CD14-positive monocyte (primary cell): ENCODE measurements around the gene MCF2L. TPM values are rescaled to one million over a fixed set of nuclear protein-coding genes. Genes with fewer than 3 reads are reported as not detected.

ENCODE experiments used
- DNase-seq, 3 donors: peaks; one replicate each; pipeline ENCODE4 v3.0.0-alpha.2; 2011 to 2022
- H2AFZ ChIP-seq: 2 replicates; pipeline ENCODE4 v1.6.0; 2012; ENCODE audit warnings: mild to moderate bottlenecking, low read depth, low read length, inconsistent platforms; ENCODE audit not compliant: insufficient read depth, poor library complexity, severe bottlenecking
- H3K27ac ChIP-seq, 2 donors: 1 replicate in 1 of 2; 2 replicates in 1 of 2; pipeline ENCODE4 v1.5.1; 2012 to 2013; ENCODE audit warnings: low read length in 2 of 2, control low read depth in 1 of 2, inconsistent platforms in 1 of 2, low read depth in 1 of 2, mild to moderate bottlenecking in 1 of 2
- H3K27me3 ChIP-seq, 2 donors: one replicate each; pipeline versions ENCODE4 v1.6.0 to v1.6.1; 2011 to 2013; ENCODE audit warnings: low read length in 2 of 2; ENCODE audit not compliant: control insufficient read depth in 2 of 2, insufficient read depth in 2 of 2
- H3K36me3 ChIP-seq, 2 donors: replicated peaks in 1 of 2; 1 replicate in 1 of 2; 2 replicates in 1 of 2; pipeline versions ENCODE4 v1.5.1 to v1.6.1; 2012 to 2013; ENCODE audit warnings: low read length in 2 of 2, control low read depth in 1 of 2, inconsistent platforms in 1 of 2, mild to moderate bottlenecking in 1 of 2; ENCODE audit not compliant: insufficient read depth in 2 of 2, control insufficient read depth in 1 of 2
- H3K4me1 ChIP-seq, 2 donors: 1 replicate in 1 of 2; 2 replicates in 1 of 2; pipeline versions ENCODE4 v1.5.1 to v1.6.1; 2012 to 2013; ENCODE audit warnings: low read length in 2 of 2, control low read depth in 1 of 2, inconsistent platforms in 1 of 2, mild to moderate bottlenecking in 1 of 2, moderate library complexity in 1 of 2; ENCODE audit not compliant: insufficient read depth in 2 of 2, control insufficient read depth in 1 of 2
- H3K4me2 ChIP-seq: replicated peaks from 2 replicates; pipeline ENCODE3; 2012; ENCODE audit warnings: low read length, moderate library complexity, mild to moderate bottlenecking; ENCODE audit not compliant: poor library complexity, severe bottlenecking; ENCODE audit errors: extremely low read depth
- H3K4me3 ChIP-seq, 3 experiments: fragments of 200-600 bp in 1 of 3; sonication (generic) in 1 of 3; replicated peaks in 1 of 3; 1 replicate in 2 of 3; 2 replicates in 1 of 3; pipeline ENCODE4 v1.5.1; 2011 to 2013; ENCODE audit warnings: low read length in 3 of 3, mild to moderate bottlenecking in 3 of 3, control low read depth in 2 of 3, low read depth in 2 of 3, inconsistent platforms in 1 of 3, moderate library complexity in 1 of 3
- H3K79me2 ChIP-seq: 2 replicates; pipeline ENCODE4 v1.6.0; 2012; ENCODE audit warnings: mild to moderate bottlenecking, control low read depth, inconsistent platforms, low read length, moderate library complexity; ENCODE audit not compliant: insufficient read depth
- H3K9ac ChIP-seq: 2 replicates; pipeline ENCODE4 v1.6.0; 2017; ENCODE audit warnings: low read length, mild to moderate bottlenecking; ENCODE audit not compliant: insufficient read depth, poor library complexity, severe bottlenecking
- H3K9me3 ChIP-seq, 2 donors: replicated peaks in 1 of 2; 1 replicate in 1 of 2; 2 replicates in 1 of 2; pipeline versions ENCODE4 v1.5.1 to v1.6.1; 2012 to 2013; ENCODE audit warnings: low read length in 2 of 2, control low read depth in 1 of 2; ENCODE audit not compliant: control insufficient read depth in 1 of 2, insufficient read depth in 1 of 2
- H4K20me1 ChIP-seq: 2 replicates; pipeline ENCODE4 v1.6.0; 2012; ENCODE audit warnings: mild to moderate bottlenecking, low read length, control low read depth, moderate library complexity; ENCODE audit not compliant: insufficient read depth
- H3K27ac Mint-ChIP-seq, 7 donors: one replicate each; pipeline ENCODE4 v1.8.0; 2020; ENCODE audit warnings: mild to moderate bottlenecking in 7 of 7, mixed read lengths in 7 of 7, moderate library complexity in 6 of 7, inconsistent platforms in 2 of 7
- H3K27me3 Mint-ChIP-seq, 3 donors: one replicate each; pipeline ENCODE4 v1.8.0; 2021 to 2022; ENCODE audit warnings: low read depth in 3 of 3, mild to moderate bottlenecking in 3 of 3, mixed read lengths in 3 of 3, moderate library complexity in 3 of 3, inconsistent platforms in 1 of 3
- H3K36me3 Mint-ChIP-seq, 2 donors: one replicate each; pipeline ENCODE4 v1.8.0; 2020; ENCODE audit warnings: mixed read lengths in 2 of 2, inconsistent platforms in 1 of 2, mild to moderate bottlenecking in 1 of 2
- H3K4me1 Mint-ChIP-seq: one replicate; pipeline ENCODE4 v1.8.0; 2020; ENCODE audit warnings: mild to moderate bottlenecking, mixed read lengths
- H3K4me3 Mint-ChIP-seq, 2 donors: one replicate each; pipeline ENCODE4 v1.8.0; 2020; ENCODE audit warnings: mild to moderate bottlenecking in 2 of 2, mixed read lengths in 2 of 2, moderate library complexity in 1 of 2
- H3K9me3 Mint-ChIP-seq, 7 donors: one replicate each; pipeline ENCODE4 v1.8.0; 2020 to 2022; ENCODE audit warnings: mixed read lengths in 7 of 7, mild to moderate bottlenecking in 6 of 7, moderate library complexity in 6 of 7, inconsistent platforms in 2 of 7
- CTCF ChIP-seq: fragments of 200-600 bp; IDR thresholded peaks from one replicate; pipeline ENCODE4 v1.8.0; 2022; ENCODE audit warnings: antibody characterized with exemption, mild to moderate bottlenecking
- WGBS: methylation state at CpG from one replicate; pipeline ENCODE4 v1.1.5; 2013; ENCODE audit warnings: missing lambda C conversion rate; ENCODE audit not compliant: insufficient coverage; 5-methylcytosine and 5-hydroxymethylcytosine counted together
- intact Hi-C, 2 donors: fragments of 100-400 bp; cut with micrococcal nuclease; formaldehyde crosslinking; loops; one replicate each; pipeline versions ENCODE4 v1.15.0 to v1.15.1; 2023
- polyA plus RNA-seq, 3 donors: library from polyadenylated mRNA; depleted of rRNA in 1 of 3; unstranded in 2 of 3; stranded (reverse) in 1 of 3; fragments of 300-500 nt in 2 of 3; fragments of >200 nt in 1 of 3; fragmentation: Illumina TruSeq in 2 of 3; gene quantifications; 1 replicate in 2 of 3; 2 replicates in 1 of 3; pipeline ENCODE4 v1.2.3, GENCODE V29; 2012 to 2021

The MCF2L gene
- polyA plus RNA-seq, 3 donors: not detected

GRCh38 chr13:112984501-112984900, 15.5 kb downstream of the MCF2L start:
- Histone ChIP-seq H3K4me2 (no peak overlapping the region), H3K4me1 (peaks cover 0 to 7% of the 10 kb centered on the region in 2 donors), H2AFZ (no peak overlapping the region), H4K20me1 (no peaks in the 10 kb centered on the region), H3K4me3 (no peak overlapping the region), H3K9ac (no peak overlapping the region), H3K9me3 (peaks cover 0 to 11% of the 10 kb centered on the region in 2 donors), H3K79me2 (no peaks in the 10 kb centered on the region), H3K36me3 (no peaks in the 10 kb centered on the region), H3K27me3 (peaks cover 0 to 4% of the 10 kb centered on the region in 2 donors), H3K27ac (no peak overlapping the region)
- peaks cover 0 to 10% (median 5%) of the 10 kb centered on the region in 7 donors for H3K9me3 Mint-ChIP-seq
- TF ChIP-seq CTCF: no peak
- no peak overlapping the region for H3K4me3 Mint-ChIP-seq
- 80% methylated on average over 7 of the region's 11 CpGs for WGBS
- intact Hi-C loops: no loop called here
- no peak overlapping the region for H3K27ac Mint-ChIP-seq
- H3K27me3 Mint-ChIP-seq: peaks cover 11 to 17% (median 12%) of the 10 kb centered on the region in 3 donors
- no peaks in the 10 kb centered on the region for H3K36me3 Mint-ChIP-seq
- H3K4me1 Mint-ChIP-seq: peaks cover 9% of the 10 kb centered on the region
- no peak for DNase-seq

- H3K4me3 Mint-ChIP-seq: no peak overlapping the region
- Histone ChIP-seq H3K79me2 (no peaks in the 10 kb centered on the region), H3K27ac (no peak overlapping the region), H3K9me3 (peaks cover 0 to 18% of the 10 kb centered on the region in 2 donors), H2AFZ (no peak overlapping the region), H3K27me3 (peaks cover 0 to 2% of the 10 kb centered on the region in 2 donors), H3K4me2 (no peak overlapping the region), H4K20me1 (no peaks in the 10 kb centered on the region), H3K4me3 (no peak overlapping the region), H3K9ac (no peak overlapping the region), H3K36me3 (no peaks in the 10 kb centered on the region), H3K4me1 (peaks cover 0 to 6% of the 10 kb centered on the region in 2 donors)
- peaks cover 7% of the 10 kb centered on the region for H3K4me1 Mint-ChIP-seq
- H3K27me3 Mint-ChIP-seq: peaks cover 7 to 11% (median 10%) of the 10 kb centered on the region in 3 donors
- TF ChIP-seq CTCF: no peak
- no peak for DNase-seq
- H3K36me3 Mint-ChIP-seq: no peaks in the 10 kb centered on the region
- WGBS: 68% methylated on average over 26 of the region's 30 CpGs
- peaks cover 3 to 17% (median 11%) of the 10 kb centered on the region in 7 donors for H3K9me3 Mint-ChIP-seq
- no peak overlapping the region for H3K27ac Mint-ChIP-seq
- intact Hi-C loops: no loop called here
Observed at GRCh38 chr13:112984954-112985802, 16.2 kb downstream of the MCF2L start.
